Dedifferentiated amniotic fluid mesenchymal stem cell (primary cell): ENCODE results near the gene SULT2A1.
"Not testable (repeated sequence)": the region's sequence is repeated elsewhere in the genome, so short reads cannot be mapped to it uniquely, and the experiment has no call there.

Source experiments
- DNase-seq: peaks from one replicate; pipeline ENCODE4 v3.0.0-alpha.2; 2016; ENCODE audit errors: extremely low spot score

SULT2A1 gene

GRCh38 chr19:47860602-47861297, 25.4 kb downstream of the SULT2A1 start:
- DNase-seq, result no peak

DNA sequence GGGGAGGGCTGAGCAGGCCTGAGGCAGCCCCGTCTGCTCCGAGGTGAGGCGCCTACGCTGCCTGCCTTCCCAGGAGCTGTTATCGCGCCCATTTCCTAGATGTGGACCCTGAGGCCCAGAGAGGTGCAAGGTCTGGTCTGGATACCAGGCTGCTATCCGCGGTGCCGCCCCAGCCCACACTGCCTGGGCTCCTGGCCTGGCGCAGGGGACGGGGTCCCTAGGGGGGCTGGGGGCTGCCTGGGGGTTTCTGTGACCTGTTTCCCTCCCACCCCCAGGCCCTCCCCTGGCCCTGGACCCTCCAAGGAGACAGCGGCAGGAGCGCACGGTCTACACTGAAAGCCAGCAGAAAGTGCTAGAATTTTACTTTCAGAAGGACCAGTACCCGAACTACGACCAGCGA, 26.3 kb downstream of the SULT2A1 start:
- DNase-seq, result not testable (repeated sequence)

GRCh38 chr19:47858646-47859285, 27.3 kb downstream of the SULT2A1 start, which contains the start of gene TPRX2:
TPRX2 (plus strand) TSS chr19:47859235; CDS start chr19:47859247, 12 bp downstream.
- not testable (repeated sequence) for DNase-seq

DNA sequence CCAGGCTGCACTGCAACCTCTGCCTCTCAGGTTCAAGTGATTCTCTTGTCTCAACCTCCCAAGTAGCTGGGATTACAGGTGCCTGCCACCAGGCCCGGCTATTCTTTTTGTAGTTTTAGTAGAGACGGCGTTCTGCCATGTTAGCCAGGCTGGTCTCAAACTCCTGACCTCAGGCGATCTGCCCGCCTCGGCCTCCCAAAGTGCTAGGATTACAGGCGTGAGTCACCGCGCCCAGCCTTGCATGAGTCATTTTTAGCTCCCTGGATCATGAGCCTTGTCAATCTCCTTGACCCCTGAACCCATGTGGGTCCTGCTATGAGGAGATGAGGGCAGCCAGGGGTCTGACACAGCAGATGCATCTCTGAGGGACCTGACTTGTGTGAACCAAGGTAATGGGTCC, 27.9 kb downstream of the SULT2A1 start:
- not testable (repeated sequence) for DNase-seq

DNA sequence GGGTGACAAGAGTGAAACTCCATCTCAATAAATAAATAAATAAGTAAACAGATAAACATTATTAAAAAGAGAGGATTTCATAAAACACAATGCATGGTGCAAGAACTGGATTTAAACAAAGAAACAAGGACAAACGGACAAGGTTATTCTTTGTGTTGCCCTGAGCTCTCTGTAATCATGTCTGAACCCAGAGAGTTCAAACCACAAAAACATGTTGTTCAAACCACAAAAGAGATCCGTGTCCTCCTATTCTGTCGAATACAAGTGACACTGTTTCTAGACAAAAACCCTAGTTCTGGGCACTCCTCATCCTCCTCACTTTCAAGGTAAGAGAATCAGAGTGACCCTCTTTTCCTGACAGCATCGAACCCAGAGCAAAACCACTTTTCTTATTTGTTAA, 31.7 kb downstream of the SULT2A1 start:
- DNase-seq, result no peak

- DNase-seq, result no peak
Observed at GRCh38 chr19:47853003-47853402, 33.1 kb downstream of the SULT2A1 start.

DNA sequence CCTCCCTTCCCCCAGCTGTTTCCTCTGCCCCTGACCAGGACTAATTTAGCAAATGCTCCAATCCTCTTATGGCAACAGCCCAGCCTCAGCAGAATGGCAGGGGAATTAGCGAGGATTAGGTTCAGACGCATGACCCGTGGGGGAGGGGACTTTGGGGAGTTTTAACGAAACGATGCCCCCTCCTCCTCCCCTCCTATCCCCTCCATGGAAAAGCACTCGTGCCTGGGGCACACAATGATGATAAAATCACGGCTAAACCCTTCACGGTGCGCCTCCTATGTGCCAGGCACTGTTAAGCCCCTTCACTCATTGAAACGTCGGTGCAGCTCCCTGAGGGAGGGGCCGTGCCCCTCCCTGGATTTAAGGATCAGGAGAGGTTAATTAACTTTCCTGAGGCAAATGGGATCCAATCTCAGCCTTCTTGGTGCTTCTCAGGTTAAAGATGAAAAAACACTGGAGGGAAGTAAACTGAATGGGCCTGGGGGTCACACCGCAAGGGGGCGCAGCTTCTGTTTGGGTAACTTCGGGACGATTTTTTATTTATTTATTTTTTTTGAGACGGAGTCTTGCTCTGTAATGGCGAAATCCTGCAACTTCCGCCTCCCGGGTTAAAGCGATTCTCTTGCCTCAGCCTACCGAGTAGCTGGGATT, 37.2 kb downstream of the SULT2A1 start:
- no peak for DNase-seq

GRCh38 chr19:47848425-47848822, 37.7 kb downstream of the SULT2A1 start:
- DNase-seq, result no peak

DNA sequence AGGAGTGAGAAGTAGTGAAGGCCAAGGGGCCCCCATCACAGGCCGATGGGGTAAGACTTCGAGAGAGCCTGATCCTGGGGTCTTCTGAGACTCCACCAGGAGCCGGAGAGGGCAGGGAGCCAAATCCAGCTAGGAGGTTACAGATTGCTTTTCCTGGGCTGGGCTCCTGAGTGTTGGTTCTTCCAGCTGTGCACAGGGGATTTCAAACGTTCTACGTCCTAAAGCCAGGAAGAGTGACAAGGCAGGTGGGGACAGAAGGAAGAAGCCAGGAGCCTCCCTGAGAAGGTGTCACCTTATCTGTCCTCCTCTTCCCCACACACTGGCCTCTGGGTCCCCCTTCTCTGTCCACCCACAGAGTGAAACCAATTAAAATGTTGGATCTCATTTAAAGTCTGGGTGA, 43.2 kb downstream of the SULT2A1 start:
- no peak for DNase-seq

DNA sequence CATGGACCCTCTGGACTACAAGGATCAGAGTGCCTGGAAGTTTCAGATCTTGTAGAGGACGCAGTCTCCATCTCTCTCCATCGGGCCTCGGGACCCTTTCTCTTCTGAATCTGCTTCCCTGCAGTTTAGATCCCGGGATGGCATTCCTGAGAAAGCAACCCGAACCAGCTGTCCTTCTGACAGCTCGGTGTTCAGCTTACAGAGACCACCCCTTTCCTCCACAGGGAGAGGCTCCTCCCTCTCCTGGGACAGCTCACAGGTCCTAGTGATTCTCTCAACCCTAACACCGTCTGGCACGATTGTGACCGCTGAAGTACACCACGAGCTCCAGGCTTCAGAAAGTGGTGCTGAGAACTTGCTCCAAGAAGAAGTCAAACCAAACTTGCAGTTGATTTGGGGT, 46.2 kb downstream of the SULT2A1 start:
- no peak for DNase-seq

- DNase-seq, result no peak
Observed at GRCh38 chr19:47839411-47839810, 46.7 kb downstream of the SULT2A1 start.

GRCh38 chr19:47836038-47836437, 50.1 kb downstream of the SULT2A1 start:
- no peak for DNase-seq

DNA sequence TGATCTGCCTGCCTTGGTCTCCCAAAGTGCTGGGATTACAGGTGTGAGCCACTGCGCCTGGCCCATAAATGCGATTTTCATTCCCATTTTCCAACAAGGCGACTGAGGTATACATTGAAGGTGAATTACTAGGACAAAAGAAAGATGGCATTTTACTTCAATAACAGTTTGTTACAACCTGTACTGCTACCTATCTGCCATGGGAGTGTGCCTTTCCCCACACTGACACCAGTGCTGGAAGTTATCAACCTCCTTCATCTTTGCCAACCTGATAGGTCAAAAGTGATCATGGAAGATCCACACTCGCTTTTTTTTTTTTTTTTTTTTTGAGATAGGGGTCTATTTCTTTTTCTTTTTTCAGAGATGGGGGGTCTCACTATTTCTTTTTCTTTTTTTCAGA, 53.4 kb downstream of the SULT2A1 start:
- DNase-seq, result no peak

GRCh38 chr19:47826800-47827199, 59.3 kb downstream of the SULT2A1 start:
- DNase-seq, result no peak

DNA sequence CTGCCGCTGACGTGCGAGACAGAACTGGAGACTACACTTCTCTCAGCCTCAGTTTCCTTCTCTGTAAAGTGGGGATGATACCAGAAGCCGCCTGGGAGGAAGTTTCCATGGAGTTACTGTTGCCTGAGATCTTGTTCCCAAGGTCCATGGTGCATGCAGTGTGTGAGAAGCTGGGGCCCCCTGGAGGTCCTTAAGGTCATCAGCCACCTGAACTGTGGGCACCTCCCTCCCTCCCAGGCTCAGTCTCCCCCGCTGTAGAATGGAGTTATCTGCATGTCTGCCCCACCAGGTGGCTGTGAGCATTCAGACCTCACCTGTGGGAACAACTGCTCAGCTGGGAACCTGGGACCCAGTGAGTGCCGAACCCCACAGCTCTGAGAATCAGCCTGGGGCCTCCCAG, 61.7 kb downstream of the SULT2A1 start:
- no peak for DNase-seq

GRCh38 chr19:47821460-47822020, 64.6 kb downstream of the SULT2A1 start, which contains the start of gene CRX:
CRX (plus strand) TSS chr19:47821937; CDS start chr19:47834444, 12,507 bp downstream.
- no peak for DNase-seq
